SU-DHL-6 (cell line): ENCODE results near the gene APOL3.

Experiments used
- H2AFZ ChIP-seq: fragments of 200-600 bp; sonication (generic); 2 replicates; pipeline ENCODE4 v1.6.1; 2014; ENCODE audit warnings: low read depth, mild to moderate bottlenecking, moderate library complexity, mixed read lengths, antibody characterized with exemption, low read length; ENCODE audit not compliant: severe bottlenecking
- H3F3A ChIP-seq: fragments of 200-600 bp; shearing (Covaris generic); 2 replicates; pipeline ENCODE4 v1.6.0; 2016; ENCODE audit warnings: antibody characterized with exemption, mild to moderate bottlenecking; ENCODE audit not compliant: insufficient read depth
- H3K27ac ChIP-seq: fragments of 200-600 bp; sonication (generic); 2 replicates; pipeline ENCODE4 v1.5.1; 2016; ENCODE audit warnings: low read depth, mild to moderate bottlenecking, low read length, moderate library complexity, mixed read lengths
- H3K27me3 ChIP-seq: fragments of 200-600 bp; sonication (generic), shearing (Covaris generic); 2 replicates; pipeline ENCODE4 v1.6.0; 2014; ENCODE audit warnings: mild to moderate bottlenecking, low read length
- H3K36me3 ChIP-seq: fragments of 200-600 bp; sonication (generic); 2 replicates; pipeline ENCODE4 v1.6.1; 2014; ENCODE audit warnings: mild to moderate bottlenecking, low read length, mixed read lengths
- H3K4me2 ChIP-seq: fragments of 300-600, 200-600 bp; shearing (Covaris generic), sonication (generic); 2 replicates; pipeline ENCODE4 v1.6.0; 2014; ENCODE audit warnings: low read length, low read depth, mild to moderate bottlenecking; ENCODE audit not compliant: poor library complexity, severe bottlenecking
- H3K4me3 ChIP-seq: fragments of 200-600 bp; sonication (generic); 2 replicates; pipeline ENCODE4 v1.5.1; 2014; ENCODE audit warnings: antibody characterized with exemption, low read length, mild to moderate bottlenecking, mixed read lengths; ENCODE audit not compliant: insufficient read depth, poor library complexity, severe bottlenecking
- H3K79me2 ChIP-seq: fragments of 200-600 bp; sonication (generic); 2 replicates; pipeline ENCODE4 v1.6.1; 2014; ENCODE audit warnings: mild to moderate bottlenecking, low read length, moderate library complexity; ENCODE audit not compliant: insufficient read depth
- H3K9ac ChIP-seq: fragments of 200-600 bp; sonication (generic); 2 replicates; pipeline ENCODE4 v1.7.0; 2014; ENCODE audit warnings: mild to moderate bottlenecking, low read length
- H3K9me2 ChIP-seq: fragments of 200-600 bp; sonication (generic); replicated peaks from 2 replicates; pipeline ENCODE4 v1.6.1; 2014; ENCODE audit warnings: low read length; ENCODE audit not compliant: insufficient read depth
- H3K9me3 ChIP-seq: fragments of 200-600 bp; sonication (generic); 2 replicates; pipeline ENCODE4 v1.6.1; 2014; ENCODE audit warnings: low read length, mixed read lengths; ENCODE audit not compliant: insufficient read depth
- H4K20me1 ChIP-seq: fragments of 200-600 bp; sonication (generic); 2 replicates; pipeline ENCODE4 v1.6.1; 2014; ENCODE audit warnings: low read depth, mild to moderate bottlenecking, antibody characterized with exemption, low read length, moderate library complexity, mixed read lengths
- CTCF ChIP-seq: fragments of 200-600 bp; sonication (generic); IDR thresholded peaks from one replicate; pipeline ENCODE4 v1.5.1; 2017; ENCODE audit warnings: antibody characterized with exemption, mild to moderate bottlenecking, low read length, moderate library complexity; ENCODE audit not compliant: insufficient read depth, poor library complexity, severe bottlenecking
- EZH2phosphoT487 ChIP-seq: fragments of 200-600 bp; sonication (generic), shearing (Covaris generic); conservative IDR thresholded peaks from 2 replicates; pipeline ENCODE4 v1.6.1; 2018; ENCODE audit warnings: mild to moderate bottlenecking, antibody characterized with exemption, low read length, moderate library complexity, mixed read lengths

APOL3 gene

DNA sequence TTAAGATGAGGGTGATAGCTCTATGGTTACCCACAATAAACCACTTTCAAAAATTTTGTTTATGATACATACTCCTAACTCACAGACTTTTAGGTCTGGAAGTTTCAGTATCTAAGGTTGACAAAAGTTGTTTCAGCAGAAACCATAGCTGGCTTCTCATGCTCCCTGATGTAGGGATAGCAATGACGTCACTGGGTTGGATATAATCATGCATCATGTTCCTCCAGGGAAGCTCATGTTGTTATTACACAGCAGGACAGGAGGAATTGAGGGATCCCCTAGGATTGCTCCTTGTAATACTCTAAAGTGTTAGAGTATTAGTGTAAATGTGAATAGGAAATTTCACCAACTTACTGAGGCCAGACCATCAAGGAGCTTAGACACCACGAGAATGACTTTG, 23.6 kb downstream of the APOL3 start:
- H3K79me2 ChIP-seq = no peaks in the 10 kb centered on the region
- no peaks in the 10 kb centered on the region for H3F3A ChIP-seq
- H4K20me1 ChIP-seq = no peaks in the 10 kb centered on the region
- no peak overlapping the region for H3K4me3 ChIP-seq
- H3K9me3 ChIP-seq = no peaks in the 10 kb centered on the region
- no peaks in the 10 kb centered on the region for H3K9me2 ChIP-seq
- no peak overlapping the region for H3K4me2 ChIP-seq
- no peaks in the 10 kb centered on the region for H3K36me3 ChIP-seq
- H3K9ac ChIP-seq = no peak overlapping the region
- H3K27me3 ChIP-seq = no peaks in the 10 kb centered on the region
- no peak overlapping the region for H3K27ac ChIP-seq
- no peak for TF ChIP-seq CTCF
- no peak for TF ChIP-seq EZH2phosphoT487
- no peak overlapping the region for H2AFZ ChIP-seq

GRCh38 chr22:36136475-36136874, 24.1 kb downstream of the APOL3 start:
- H3F3A ChIP-seq = no peaks in the 10 kb centered on the region
- no peak overlapping the region for H3K9ac ChIP-seq
- no peaks in the 10 kb centered on the region for H4K20me1 ChIP-seq
- H3K4me2 ChIP-seq = no peak overlapping the region
- H3K27ac ChIP-seq = no peak overlapping the region
- H3K79me2 ChIP-seq = no peaks in the 10 kb centered on the region
- no peaks in the 10 kb centered on the region for H3K36me3 ChIP-seq
- TF ChIP-seq CTCF (no peak), EZH2phosphoT487 (no peak)
- no peaks in the 10 kb centered on the region for H3K27me3 ChIP-seq
- H2AFZ ChIP-seq = no peak overlapping the region
- no peaks in the 10 kb centered on the region for H3K9me2 ChIP-seq
- H3K9me3 ChIP-seq = no peaks in the 10 kb centered on the region
- H3K4me3 ChIP-seq = no peak overlapping the region

DNA sequence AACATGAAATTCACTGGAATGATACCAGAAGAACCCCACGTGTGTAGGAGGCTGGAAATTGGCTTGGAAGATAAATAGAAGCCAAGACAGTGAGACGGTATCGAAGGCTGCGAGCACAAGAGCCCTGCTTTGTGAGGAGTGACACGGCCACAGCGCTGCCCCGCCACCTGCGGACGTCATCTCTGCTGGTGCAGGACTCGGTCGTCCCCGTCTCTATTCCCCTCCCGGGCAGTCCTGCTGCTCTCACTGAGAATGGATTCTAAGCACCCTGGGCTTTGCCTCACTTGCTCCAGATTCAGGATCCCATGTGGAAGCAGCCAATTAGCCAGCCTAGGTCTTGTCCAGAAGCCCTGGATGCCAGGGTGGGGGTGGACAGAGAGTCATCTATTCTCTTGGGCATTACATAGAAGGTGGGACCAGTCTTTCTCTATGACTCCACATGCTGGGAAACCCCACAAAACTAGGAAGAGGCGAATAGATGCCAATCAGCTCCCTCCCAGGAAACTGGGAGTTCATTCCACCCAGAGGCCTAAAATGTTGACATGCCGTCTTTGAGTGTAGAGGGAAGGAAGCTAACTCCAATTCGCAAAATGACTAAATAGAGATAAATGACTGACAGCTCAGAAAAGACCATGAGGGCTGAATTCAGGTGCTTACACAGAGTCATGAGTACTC, 25.1 kb downstream of the APOL3 start:
- H2AFZ ChIP-seq = no peak overlapping the region
- H3K9ac ChIP-seq = no peak overlapping the region
- H3K9me3 ChIP-seq = no peaks in the 10 kb centered on the region
- H3K36me3 ChIP-seq = no peaks in the 10 kb centered on the region
- TF ChIP-seq EZH2phosphoT487 (no peak), CTCF (no peak)
- H3K4me3 ChIP-seq = no peak overlapping the region
- no peaks in the 10 kb centered on the region for H3K79me2 ChIP-seq
- no peaks in the 10 kb centered on the region for H3K9me2 ChIP-seq
- no peak overlapping the region for H3K4me2 ChIP-seq
- no peaks in the 10 kb centered on the region for H3K27me3 ChIP-seq
- H3F3A ChIP-seq = no peaks in the 10 kb centered on the region
- H4K20me1 ChIP-seq = no peaks in the 10 kb centered on the region
- no peak overlapping the region for H3K27ac ChIP-seq
